Chondrocyte (in vitro differentiated cells): ENCODE measurements around the gene SPEF2. TPM values are rescaled to one million over a fixed set of nuclear protein-coding genes. Genes with fewer than 3 reads are reported as not detected.

Experiments used
- DNase-seq: peaks from one replicate; pipeline ENCODE4 v3.0.0; 2021; ENCODE audit warnings: mixed read lengths, low spot score
- H3K27ac Mint-ChIP-seq: one replicate; pipeline ENCODE4 v1.8.0; 2021; ENCODE audit warnings: mild to moderate bottlenecking, moderate library complexity, mixed read lengths; ENCODE audit not compliant: unreplicated experiment
- H3K27me3 Mint-ChIP-seq: 2 replicates; pipeline ENCODE4 v1.8.0; 2021; ENCODE audit warnings: low read depth, mixed read lengths
- H3K36me3 Mint-ChIP-seq: 2 replicates; pipeline ENCODE4 v1.8.0; 2021; ENCODE audit warnings: low read depth, mixed read lengths
- H3K4me1 Mint-ChIP-seq: 2 replicates; pipeline ENCODE4 v1.8.0; 2021; ENCODE audit warnings: low read depth, mild to moderate bottlenecking, mixed read lengths
- H3K4me3 Mint-ChIP-seq: one replicate; pipeline ENCODE4 v1.8.0; 2021; ENCODE audit warnings: mild to moderate bottlenecking, moderate library complexity, mixed read lengths; ENCODE audit not compliant: unreplicated experiment
- H3K9me3 Mint-ChIP-seq: 2 replicates; pipeline ENCODE4 v1.8.0; 2021; ENCODE audit warnings: low read depth, mixed read lengths
- total RNA-seq: library from RNA; stranded (reverse); gene quantifications from 3 replicates; pipeline ENCODE4 v1.2.1, GENCODE V29; 2021
- TF ChIP-seq, protein P1 (sequence below): fragments of 200-600 bp; sonication (generic); IDR thresholded peaks from 2 replicates; pipeline ENCODE4 v1.5.0; 2021; ENCODE audit warnings: antibody characterized with exemption, mild to moderate bottlenecking, moderate library complexity

SPEF2 gene
- total RNA-seq, 1 donor from 2014 or later, result 3.1 TPM

DNA sequence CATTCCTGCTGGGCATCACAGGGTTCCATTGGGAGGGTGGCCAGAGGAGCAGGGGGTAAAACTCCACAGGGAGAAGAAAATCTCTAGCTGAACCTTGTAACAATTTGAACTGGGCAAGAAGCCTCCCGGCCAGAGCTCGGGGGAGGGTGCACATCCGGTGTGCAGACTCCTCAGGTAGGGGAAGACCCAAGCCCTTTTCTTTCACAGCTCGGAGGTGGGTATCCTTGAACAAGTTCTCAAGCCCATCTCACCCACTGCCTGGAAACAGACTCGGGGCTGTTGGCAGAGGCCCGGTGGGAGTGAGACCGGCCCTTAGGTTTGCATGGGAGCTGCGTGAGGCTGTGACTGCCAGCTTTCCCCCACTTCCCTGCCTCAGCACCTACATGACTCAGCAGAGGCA, 127.5 kb downstream of the SPEF2 start:
- Mint-ChIP-seq H3K4me1 (no peaks in the 10 kb centered on the region), H3K36me3 (peaks cover 6% of the 10 kb centered on the region)

DNA sequence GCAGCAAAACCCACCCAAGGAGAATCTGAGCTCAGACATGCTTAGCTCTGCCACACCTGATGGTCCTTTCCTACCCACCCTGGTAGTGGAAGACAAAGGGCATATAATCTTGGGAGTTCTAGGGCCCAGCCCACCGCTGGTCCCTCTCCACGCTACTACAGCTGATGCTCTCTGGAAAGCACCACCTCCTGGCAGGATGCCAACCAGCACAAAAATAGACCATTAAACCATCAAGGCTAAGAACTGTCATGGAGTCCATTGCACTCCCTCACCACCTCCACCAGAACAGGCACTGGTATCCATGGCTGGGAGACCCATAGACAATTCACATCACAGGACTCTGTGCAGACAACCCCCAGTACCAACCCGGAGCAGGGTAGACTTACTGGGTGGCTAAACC, 128.0 kb downstream of the SPEF2 start:
- Mint-ChIP-seq H3K9me3 (peaks cover 30% of the 10 kb centered on the region), H3K4me3 (no peak overlapping the region), H3K27ac (no peak overlapping the region), H3K27me3 (peaks cover 42% of the 10 kb centered on the region), H3K4me1 (no peaks in the 10 kb centered on the region), H3K36me3 (peaks cover 6% of the 10 kb centered on the region)
- TF ChIP-seq, protein P1, sequence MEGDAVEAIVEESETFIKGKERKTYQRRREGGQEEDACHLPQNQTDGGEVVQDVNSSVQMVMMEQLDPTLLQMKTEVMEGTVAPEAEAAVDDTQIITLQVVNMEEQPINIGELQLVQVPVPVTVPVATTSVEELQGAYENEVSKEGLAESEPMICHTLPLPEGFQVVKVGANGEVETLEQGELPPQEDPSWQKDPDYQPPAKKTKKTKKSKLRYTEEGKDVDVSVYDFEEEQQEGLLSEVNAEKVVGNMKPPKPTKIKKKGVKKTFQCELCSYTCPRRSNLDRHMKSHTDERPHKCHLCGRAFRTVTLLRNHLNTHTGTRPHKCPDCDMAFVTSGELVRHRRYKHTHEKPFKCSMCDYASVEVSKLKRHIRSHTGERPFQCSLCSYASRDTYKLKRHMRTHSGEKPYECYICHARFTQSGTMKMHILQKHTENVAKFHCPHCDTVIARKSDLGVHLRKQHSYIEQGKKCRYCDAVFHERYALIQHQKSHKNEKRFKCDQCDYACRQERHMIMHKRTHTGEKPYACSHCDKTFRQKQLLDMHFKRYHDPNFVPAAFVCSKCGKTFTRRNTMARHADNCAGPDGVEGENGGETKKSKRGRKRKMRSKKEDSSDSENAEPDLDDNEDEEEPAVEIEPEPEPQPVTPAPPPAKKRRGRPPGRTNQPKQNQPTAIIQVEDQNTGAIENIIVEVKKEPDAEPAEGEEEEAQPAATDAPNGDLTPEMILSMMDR, result no peak
- DNase-seq, result no peak

More for the DNA sequence above, 127.5 kb downstream of the SPEF2 start:
- no peak for DNase-seq
- Mint-ChIP-seq H3K27ac (no peak overlapping the region), H3K9me3 (peaks cover 28% of the 10 kb centered on the region), H3K27me3 (peaks cover 42% of the 10 kb centered on the region), H3K4me3 (no peak overlapping the region)
- TF ChIP-seq, protein P1, result no peak

GRCh38 chr5:35752012-35752411, 134.3 kb downstream of the SPEF2 start:
- TF ChIP-seq, protein P1, result no peak
- no peak for DNase-seq
- Mint-ChIP-seq H3K27me3 (peaks cover 28% of the 10 kb centered on the region), H3K36me3 (peaks cover 5% of the 10 kb centered on the region), H3K9me3 (peaks cover 24% of the 10 kb centered on the region), H3K4me1 (no peaks in the 10 kb centered on the region), H3K27ac (no peak overlapping the region), H3K4me3 (no peak overlapping the region)

DNA sequence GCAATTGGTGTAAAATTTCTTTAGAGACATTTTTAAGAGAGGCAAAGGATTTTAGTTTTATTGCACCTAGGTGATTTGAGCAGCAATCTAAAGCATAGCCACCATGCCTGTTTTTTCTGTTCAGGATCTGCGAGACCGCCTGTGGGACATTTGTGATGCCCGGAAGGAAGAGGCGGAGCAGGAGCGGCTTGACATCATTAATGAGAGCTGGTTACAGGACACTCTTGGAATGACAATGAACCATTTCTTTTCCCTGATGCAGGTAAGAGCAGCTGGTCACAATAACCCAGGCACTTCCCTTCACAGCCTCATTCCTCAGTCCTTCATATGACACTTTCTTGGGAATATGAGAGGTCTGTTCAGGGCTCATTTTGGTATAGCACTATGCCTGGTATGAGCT, 135.8 kb downstream of the SPEF2 start:
- Mint-ChIP-seq H3K27me3 (peaks cover 15% of the 10 kb centered on the region), H3K4me1 (no peaks in the 10 kb centered on the region), H3K36me3 (peaks cover 3% of the 10 kb centered on the region), H3K4me3 (no peak overlapping the region), H3K9me3 (peaks cover 12% of the 10 kb centered on the region), H3K27ac (no peak overlapping the region)
- TF ChIP-seq, protein P1, result no peak
- no peak for DNase-seq

DNA sequence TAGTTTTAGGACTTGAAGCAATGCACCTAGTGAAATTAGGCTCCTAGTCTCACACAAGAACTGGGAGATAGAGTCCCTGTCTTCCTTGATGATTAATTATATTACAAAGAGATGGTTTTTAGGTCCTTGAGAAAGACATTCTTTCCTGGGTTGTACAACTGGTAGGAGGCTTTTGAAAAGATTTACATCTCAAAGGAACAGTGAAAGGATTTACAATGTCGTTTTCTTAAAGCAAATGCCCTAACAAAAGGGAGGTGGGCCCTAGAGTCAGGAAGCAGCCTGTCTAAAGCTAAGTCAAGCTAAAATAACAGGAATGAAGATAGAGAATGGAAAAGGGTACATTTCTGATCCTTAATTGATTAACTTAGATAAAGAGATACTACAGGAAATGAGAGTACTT, 136.8 kb downstream of the SPEF2 start:
- peaks cover 5% of the 10 kb centered on the region for H3K27me3 Mint-ChIP-seq
- H3K27ac Mint-ChIP-seq, result no peak overlapping the region
- no peaks in the 10 kb centered on the region for H3K36me3 Mint-ChIP-seq
- no peak overlapping the region for H3K4me3 Mint-ChIP-seq
- TF ChIP-seq, protein P1, result no peak
- peaks cover 7% of the 10 kb centered on the region for H3K9me3 Mint-ChIP-seq
- H3K4me1 Mint-ChIP-seq, result no peaks in the 10 kb centered on the region
- DNase-seq, result no peak
